GM21360 (cell line): ENCODE measurements around the gene POU2F3.

Source experiments
- ATAC-seq: cut with Tn5 transposase; IDR thresholded peaks from one replicate; pipeline ENCODE4 v1.9.1; 2021; ENCODE audit warnings: mild to moderate bottlenecking, moderate library complexity; ENCODE audit not compliant: unreplicated experiment

The POU2F3 gene

GRCh38 chr11:120224972-120225909 lies 14.7 kb upstream of the POU2F3 start:
- no peak for ATAC-seq

GRCh38 chr11:120226242-120226641 lies 13.7 kb upstream of the POU2F3 start:
- no peak for ATAC-seq

- ATAC-seq = no peak
These were observed 13.2 kb upstream of the POU2F3 start for GRCh38 chr11:120226714-120227113.

- no peak for ATAC-seq
These were observed 12.6 kb upstream of the POU2F3 start for GRCh38 chr11:120227228-120227852.

GRCh38 chr11:120228794-120229384 lies 11.1 kb upstream of the POU2F3 start:
- ATAC-seq = no peak

GRCh38 chr11:120229451-120230424 lies 10.2 kb upstream of the POU2F3 start:
- ATAC-seq = no peak

GRCh38 chr11:120230433-120231071 lies 9.4 kb upstream of the POU2F3 start:
- ATAC-seq = no peak

GRCh38 chr11:120231963-120232362 lies 8.0 kb upstream of the POU2F3 start:
- ATAC-seq = no peak

GRCh38 chr11:120233207-120233803 lies 6.6 kb upstream of the POU2F3 start:
- ATAC-seq = no peak

GRCh38 chr11:120235024-120235628 lies 4.8 kb upstream of the POU2F3 start:
- ATAC-seq = no peak

GRCh38 chr11:120236169-120237107 lies 3.5 kb upstream of the POU2F3 start:
- no peak for ATAC-seq

- no peak for ATAC-seq
These were observed 846 bp upstream of the POU2F3 start for GRCh38 chr11:120238968-120239620.

- no peak for ATAC-seq
These were observed 926 bp downstream of the POU2F3 start for GRCh38 chr11:120240866-120241265.

GRCh38 chr11:120241277-120241676 lies 1.3 kb downstream of the POU2F3 start:
- no peak for ATAC-seq

- no peak for ATAC-seq
These were observed 3.3 kb downstream of the POU2F3 start for GRCh38 chr11:120243221-120243620.

- no peak for ATAC-seq
These were observed 4.8 kb downstream of the POU2F3 start for GRCh38 chr11:120244476-120245365.

GRCh38 chr11:120245434-120245833 lies 5.5 kb downstream of the POU2F3 start:
- ATAC-seq = no peak
